Fibroblast of peridontal ligament (primary cell): ENCODE measurements around the gene ZFP62.
A peak's percentile ranks its signal among the peaks of the same experiment; 100 is the strongest.
"Not testable (repeated sequence)": the region's sequence is repeated elsewhere in the genome, so short reads cannot be mapped to it uniquely, and the experiment has no call there.

Experiments
- DNase-seq: peaks from one replicate; pipeline ENCODE4 v3.0.0-alpha.2; 2010; ENCODE audit errors: extremely low read depth

Gene ZFP62

GRCh38 chr5:180860887-180861822 is at the start of gene ZFP62:
ZFP62 (minus strand) TSS chr5:180861276; CDS start chr5:180861219, 57 bp downstream.
- peak; percentile 83 for DNase-seq

- DNase-seq = no peak
These were observed 49.7 kb upstream of the ZFP62 start for GRCh38 chr5:180910735-180911134.

GRCh38 chr5:180910182-180910581 is 49.1 kb upstream of the ZFP62 start:
- DNase-seq = no peak

GRCh38 chr5:180909782-180910181 is 48.7 kb upstream of the ZFP62 start:
- DNase-seq = no peak

- no peak for DNase-seq
These were observed 48.1 kb upstream of the ZFP62 start for GRCh38 chr5:180908998-180909731.

- DNase-seq = no peak
These were observed 47.3 kb upstream of the ZFP62 start for GRCh38 chr5:180908400-180908799.

GRCh38 chr5:180901319-180902009 is 40.4 kb upstream of the ZFP62 start:
- DNase-seq = no peak

- DNase-seq = no peak
These were observed 39.1 kb upstream of the ZFP62 start for GRCh38 chr5:180900178-180900577.

- no peak for DNase-seq
These were observed 37.7 kb upstream of the ZFP62 start, which contains the start of gene BTNL8 for GRCh38 chr5:180898621-180899246. BTNL8 (plus strand) TSS chr5:180899159; CDS start chr5:180899311, 152 bp downstream.

- not testable (repeated sequence) for DNase-seq
These were observed 34.3 kb upstream of the ZFP62 start for GRCh38 chr5:180895330-180895729.

GRCh38 chr5:180889381-180889780 is 28.3 kb upstream of the ZFP62 start:
- no peak for DNase-seq

- DNase-seq = not testable (repeated sequence)
These were observed 24.9 kb upstream of the ZFP62 start for GRCh38 chr5:180885845-180886529.

- DNase-seq = no peak
These were observed 14.9 kb upstream of the ZFP62 start for GRCh38 chr5:180875860-180876426.

- no peak for DNase-seq
These were observed 13.9 kb upstream of the ZFP62 start for GRCh38 chr5:180874804-180875582.

GRCh38 chr5:180873615-180874520 is 12.8 kb upstream of the ZFP62 start:
- no peak for DNase-seq

- no peak for DNase-seq
These were observed 11.3 kb upstream of the ZFP62 start for GRCh38 chr5:180872419-180872818.

GRCh38 chr5:180870276-180871068 is 9.4 kb upstream of the ZFP62 start:
- DNase-seq = no peak

GRCh38 chr5:180869587-180869986 is 8.5 kb upstream of the ZFP62 start:
- DNase-seq = no peak
